ENCODE data around the gene TOLLIP.

DNA sequence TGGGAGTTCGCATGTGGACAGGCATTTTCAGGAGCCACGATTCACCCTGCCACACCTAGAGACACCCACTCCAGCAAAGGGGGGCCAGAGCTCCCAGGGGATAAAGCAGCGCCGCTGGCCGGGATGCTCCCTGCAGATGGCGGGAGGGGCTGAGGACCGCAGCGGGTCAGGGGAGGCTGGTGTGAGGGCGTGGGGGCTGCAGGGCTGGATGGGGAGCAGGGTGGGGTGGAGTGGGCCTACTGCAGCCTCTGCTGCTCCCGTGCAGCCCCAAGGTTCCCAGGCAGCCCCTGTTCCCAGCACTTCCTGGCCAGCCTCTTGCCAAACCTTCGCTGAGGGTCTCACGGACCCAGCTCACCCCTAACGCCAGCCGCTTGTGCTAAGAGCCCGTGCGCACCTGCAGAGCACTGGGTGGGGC lies 73.5 kb downstream of the TOLLIP start:
- TF ChIP-seq EZH2 (IDR thresholded peaks at IDR 0.05; ENCODE audit: low read depth), result no peak
- TF ChIP-seq, protein P1, sequence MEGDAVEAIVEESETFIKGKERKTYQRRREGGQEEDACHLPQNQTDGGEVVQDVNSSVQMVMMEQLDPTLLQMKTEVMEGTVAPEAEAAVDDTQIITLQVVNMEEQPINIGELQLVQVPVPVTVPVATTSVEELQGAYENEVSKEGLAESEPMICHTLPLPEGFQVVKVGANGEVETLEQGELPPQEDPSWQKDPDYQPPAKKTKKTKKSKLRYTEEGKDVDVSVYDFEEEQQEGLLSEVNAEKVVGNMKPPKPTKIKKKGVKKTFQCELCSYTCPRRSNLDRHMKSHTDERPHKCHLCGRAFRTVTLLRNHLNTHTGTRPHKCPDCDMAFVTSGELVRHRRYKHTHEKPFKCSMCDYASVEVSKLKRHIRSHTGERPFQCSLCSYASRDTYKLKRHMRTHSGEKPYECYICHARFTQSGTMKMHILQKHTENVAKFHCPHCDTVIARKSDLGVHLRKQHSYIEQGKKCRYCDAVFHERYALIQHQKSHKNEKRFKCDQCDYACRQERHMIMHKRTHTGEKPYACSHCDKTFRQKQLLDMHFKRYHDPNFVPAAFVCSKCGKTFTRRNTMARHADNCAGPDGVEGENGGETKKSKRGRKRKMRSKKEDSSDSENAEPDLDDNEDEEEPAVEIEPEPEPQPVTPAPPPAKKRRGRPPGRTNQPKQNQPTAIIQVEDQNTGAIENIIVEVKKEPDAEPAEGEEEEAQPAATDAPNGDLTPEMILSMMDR (conservative IDR thresholded peaks at IDR 0.05), result no peak
